Subcutaneous adipose tissue (tissue), 4 donors: ENCODE data around the gene SPP2. TPM values are rescaled to one million over a fixed set of nuclear protein-coding genes. Genes with fewer than 3 reads are reported as not detected.

ENCODE experiments used
- total RNA-seq, 4 donors: library from RNA; depleted of rRNA; stranded (reverse); fragments of >200 nt; gene quantifications; one replicate each; pipeline ENCODE4 v1.1.0, GENCODE V29; 2016
- TF ChIP-seq, protein P1 (sequence below): fragments of 450-650 bp; IDR thresholded peaks from one replicate; pipeline ENCODE4 v1.5.1; 2016; ENCODE audit warnings: low read depth, mild to moderate bottlenecking, control low read depth, antibody characterized with exemption, moderate library complexity

The SPP2 gene
- total RNA-seq, 4 donors from 2014 or later = not detected

DNA sequence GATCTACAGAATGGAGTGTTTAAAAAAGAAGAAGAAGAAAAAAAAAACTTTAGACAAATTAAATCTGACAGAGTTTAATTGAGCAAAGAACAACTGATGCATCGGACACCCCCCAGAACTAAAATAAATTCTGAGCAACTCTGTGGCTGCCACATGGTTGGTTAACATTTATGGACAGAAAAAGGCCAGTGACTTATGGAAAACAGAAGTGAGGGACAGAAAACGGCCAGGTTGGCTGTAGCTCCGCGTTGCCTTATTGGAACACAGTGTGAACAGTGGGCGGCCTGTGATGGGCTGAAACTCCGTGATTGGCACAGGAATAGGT, 75.6 kb downstream of the SPP2 start:
- TF ChIP-seq, protein P1, sequence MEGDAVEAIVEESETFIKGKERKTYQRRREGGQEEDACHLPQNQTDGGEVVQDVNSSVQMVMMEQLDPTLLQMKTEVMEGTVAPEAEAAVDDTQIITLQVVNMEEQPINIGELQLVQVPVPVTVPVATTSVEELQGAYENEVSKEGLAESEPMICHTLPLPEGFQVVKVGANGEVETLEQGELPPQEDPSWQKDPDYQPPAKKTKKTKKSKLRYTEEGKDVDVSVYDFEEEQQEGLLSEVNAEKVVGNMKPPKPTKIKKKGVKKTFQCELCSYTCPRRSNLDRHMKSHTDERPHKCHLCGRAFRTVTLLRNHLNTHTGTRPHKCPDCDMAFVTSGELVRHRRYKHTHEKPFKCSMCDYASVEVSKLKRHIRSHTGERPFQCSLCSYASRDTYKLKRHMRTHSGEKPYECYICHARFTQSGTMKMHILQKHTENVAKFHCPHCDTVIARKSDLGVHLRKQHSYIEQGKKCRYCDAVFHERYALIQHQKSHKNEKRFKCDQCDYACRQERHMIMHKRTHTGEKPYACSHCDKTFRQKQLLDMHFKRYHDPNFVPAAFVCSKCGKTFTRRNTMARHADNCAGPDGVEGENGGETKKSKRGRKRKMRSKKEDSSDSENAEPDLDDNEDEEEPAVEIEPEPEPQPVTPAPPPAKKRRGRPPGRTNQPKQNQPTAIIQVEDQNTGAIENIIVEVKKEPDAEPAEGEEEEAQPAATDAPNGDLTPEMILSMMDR = no peak

Other genes starting within 250 kb of the SPP2 start
- gene HJURP, start 196.2 kb upstream of the SPP2 start, total RNA-seq = 1 to 10 TPM in 2 of 4 donors, not detected in 2; 1.9 to 2.0 TPM
- 1 to 10 TPM in 1 of 4 donors, not detected in 3; 1.7 TPM for gene TRPM8, start 133.3 kb upstream of the SPP2 start, total RNA-seq